GM12864 (cell line): ENCODE measurements around the gene PREPL.
A peak's percentile ranks its signal among the peaks of the same experiment; 100 is the strongest.

Source experiments
- DNase-seq: peaks from one replicate; pipeline ENCODE4 v3.0.0-alpha.2; 2011; ENCODE audit warnings: low read depth
- H3K4me3 ChIP-seq: 2 replicates; pipeline ENCODE4 v1.5.1; 2011; ENCODE audit warnings: mild to moderate bottlenecking, low read depth, low read length, control low read depth
- CTCF ChIP-seq: IDR thresholded peaks from 2 replicates; pipeline ENCODE4 v1.5.1; 2011; ENCODE audit warnings: low read depth, mild to moderate bottlenecking, moderate library complexity, low read length, control low read depth, inconsistent platforms; ENCODE audit errors: missing control alignments

Gene PREPL

GRCh38 chr2:44360749-44361329, 455 bp downstream of the PREPL start:
- TF ChIP-seq CTCF = no peak
- DNase-seq = no peak
- peak overlapping the region; percentile 82 for H3K4me3 ChIP-seq

DNA sequence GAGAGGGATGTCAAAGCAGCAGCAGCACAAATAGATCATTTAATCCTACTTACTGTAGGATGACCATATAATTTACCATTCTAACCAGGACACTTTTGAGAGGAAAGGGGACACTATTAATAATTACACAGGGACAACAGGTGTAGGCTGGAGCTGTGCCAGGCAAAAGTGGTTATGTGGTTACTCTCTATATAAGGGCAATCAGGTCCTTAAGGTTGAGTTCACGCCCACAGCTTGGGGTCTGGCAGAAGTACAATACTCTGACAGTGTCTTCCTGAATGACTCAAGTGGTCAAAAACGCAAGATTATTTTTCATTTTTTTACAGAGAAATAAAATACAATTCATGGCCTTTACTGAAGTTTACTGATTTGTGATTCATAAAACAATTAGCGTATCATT, 2.8 kb downstream of the PREPL start:
- peak; percentile 40 for DNase-seq
- no peak overlapping the region for H3K4me3 ChIP-seq
- no peak for TF ChIP-seq CTCF

GRCh38 chr2:44354761-44355160, 6.5 kb downstream of the PREPL start:
- H3K4me3 ChIP-seq = no peak overlapping the region
- no peak for TF ChIP-seq CTCF
- DNase-seq = no peak

- DNase-seq = no peak
- H3K4me3 ChIP-seq = no peak overlapping the region
- no peak for TF ChIP-seq CTCF
These were observed 8.8 kb downstream of the PREPL start for GRCh38 chr2:44352510-44352909.

GRCh38 chr2:44351676-44352075, 9.6 kb downstream of the PREPL start:
- no peak overlapping the region for H3K4me3 ChIP-seq
- no peak for TF ChIP-seq CTCF
- DNase-seq = no peak

- TF ChIP-seq CTCF = no peak
- no peak overlapping the region for H3K4me3 ChIP-seq
- no peak for DNase-seq
These were observed 10.2 kb downstream of the PREPL start for GRCh38 chr2:44351088-44351487.

DNA sequence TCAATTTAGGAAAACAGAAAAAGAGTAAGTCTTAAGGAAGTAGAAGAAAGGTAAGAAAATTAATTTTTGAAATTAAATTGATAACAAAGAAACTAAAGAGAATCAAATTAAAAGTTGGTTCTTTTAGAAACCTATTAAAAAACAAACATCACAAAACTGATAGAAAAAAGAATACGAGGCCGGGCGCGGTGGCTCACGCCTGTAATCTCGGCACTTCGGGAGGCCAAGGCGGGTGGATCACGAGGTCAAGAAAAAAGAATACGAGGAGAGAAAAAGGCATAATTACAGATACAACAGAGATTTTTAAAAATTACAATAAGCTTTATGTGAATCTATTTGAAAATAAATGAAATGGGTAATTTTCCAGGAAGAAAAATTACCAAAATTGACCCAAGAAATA, 11.8 kb downstream of the PREPL start:
- no peak overlapping the region for H3K4me3 ChIP-seq
- no peak for TF ChIP-seq CTCF
- no peak for DNase-seq
